GM12801 (cell line): ENCODE results near the gene AKTIP.

Experiments
- TF ChIP-seq, protein P1 (sequence below): IDR thresholded peaks from one replicate; pipeline ENCODE4 v1.5.1; 2011; ENCODE audit warnings: control low read depth; ENCODE audit not compliant: insufficient read length; ENCODE audit errors: extremely low read depth

AKTIP gene

GRCh38 chr16:53534206-53534605 lies 31.2 kb upstream of the AKTIP start:
- TF ChIP-seq, protein P1, sequence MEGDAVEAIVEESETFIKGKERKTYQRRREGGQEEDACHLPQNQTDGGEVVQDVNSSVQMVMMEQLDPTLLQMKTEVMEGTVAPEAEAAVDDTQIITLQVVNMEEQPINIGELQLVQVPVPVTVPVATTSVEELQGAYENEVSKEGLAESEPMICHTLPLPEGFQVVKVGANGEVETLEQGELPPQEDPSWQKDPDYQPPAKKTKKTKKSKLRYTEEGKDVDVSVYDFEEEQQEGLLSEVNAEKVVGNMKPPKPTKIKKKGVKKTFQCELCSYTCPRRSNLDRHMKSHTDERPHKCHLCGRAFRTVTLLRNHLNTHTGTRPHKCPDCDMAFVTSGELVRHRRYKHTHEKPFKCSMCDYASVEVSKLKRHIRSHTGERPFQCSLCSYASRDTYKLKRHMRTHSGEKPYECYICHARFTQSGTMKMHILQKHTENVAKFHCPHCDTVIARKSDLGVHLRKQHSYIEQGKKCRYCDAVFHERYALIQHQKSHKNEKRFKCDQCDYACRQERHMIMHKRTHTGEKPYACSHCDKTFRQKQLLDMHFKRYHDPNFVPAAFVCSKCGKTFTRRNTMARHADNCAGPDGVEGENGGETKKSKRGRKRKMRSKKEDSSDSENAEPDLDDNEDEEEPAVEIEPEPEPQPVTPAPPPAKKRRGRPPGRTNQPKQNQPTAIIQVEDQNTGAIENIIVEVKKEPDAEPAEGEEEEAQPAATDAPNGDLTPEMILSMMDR, result no peak

DNA sequence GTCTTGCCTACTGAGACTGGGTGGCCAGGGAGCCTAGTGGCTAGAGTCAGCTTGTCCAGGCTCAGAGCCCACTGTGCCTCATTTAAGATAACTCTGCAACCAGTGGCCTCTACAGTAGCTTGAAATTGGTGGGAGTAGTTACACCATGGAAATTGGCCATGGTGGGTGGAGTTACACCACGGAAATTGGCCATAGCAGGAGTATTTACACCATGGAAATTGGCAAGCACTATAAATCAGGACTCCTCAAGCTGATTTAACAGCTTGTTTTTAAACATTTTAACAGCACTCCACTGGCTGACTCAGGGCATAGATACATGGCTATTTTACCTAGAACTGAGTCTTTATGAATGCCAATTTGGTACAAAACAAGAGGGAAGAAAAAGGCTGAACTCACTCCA lies 27.7 kb upstream of the AKTIP start:
- TF ChIP-seq, protein P1, result no peak

DNA sequence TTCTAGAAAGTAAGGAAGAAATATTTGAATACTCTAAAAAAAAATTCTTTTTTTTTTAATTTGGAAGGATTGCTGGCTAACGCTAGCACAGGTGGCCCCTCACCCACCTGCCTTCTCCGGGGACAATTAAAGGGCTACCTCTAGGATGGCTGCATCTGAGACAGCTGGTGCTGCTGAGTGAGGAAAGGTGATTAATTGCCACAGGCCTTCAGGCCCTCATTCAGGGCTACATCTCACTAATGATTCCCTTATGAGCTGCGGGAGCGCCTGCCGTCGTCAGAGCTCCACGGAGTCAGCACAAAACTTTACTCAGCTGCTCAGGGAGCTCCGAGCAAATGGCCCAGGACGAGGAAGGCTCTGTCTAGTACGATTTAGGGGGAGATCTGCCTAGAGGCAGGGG lies 27.0 kb upstream of the AKTIP start:
- TF ChIP-seq, protein P1, result no peak

GRCh38 chr16:53529513-53529912 lies 26.5 kb upstream of the AKTIP start:
- TF ChIP-seq, protein P1, result no peak

- TF ChIP-seq, protein P1, result no peak
These were observed 25.8 kb upstream of the AKTIP start for GRCh38 chr16:53528797-53529196.

GRCh38 chr16:53523971-53524548 lies 21.1 kb upstream of the AKTIP start:
- TF ChIP-seq, protein P1, result no peak

GRCh38 chr16:53523126-53523804 lies 20.3 kb upstream of the AKTIP start:
- TF ChIP-seq, protein P1, result no peak
